ENCODE data around the gene SYNE1.
"Not testable (repeated sequence)": the region's sequence is repeated elsewhere in the genome, so short reads cannot be mapped to it uniquely, and the experiment has no call there.

DNA sequence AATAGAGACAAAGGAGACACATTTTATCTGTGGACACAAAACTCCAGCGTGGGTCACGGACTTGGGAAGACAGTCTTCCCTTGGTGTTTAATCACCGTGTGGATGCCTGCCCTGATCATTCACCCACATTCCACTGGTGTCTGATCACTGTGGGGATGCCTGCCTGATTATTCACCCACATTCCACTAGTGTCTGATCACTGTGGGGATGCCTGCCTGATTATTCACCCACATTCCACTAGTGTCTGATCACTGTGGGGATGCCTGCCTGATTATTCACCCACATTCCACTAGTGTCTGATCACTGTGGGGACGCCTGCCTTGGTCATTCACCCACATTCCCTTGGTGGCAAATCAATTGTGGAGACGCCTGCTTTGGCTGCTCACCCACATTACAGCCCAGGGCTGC, 146.2 kb downstream of the SYNE1 start:
- TF ChIP-seq POU5F1 (IDR thresholded peaks at IDR 0.05; ENCODE audit: low read depth, low read length); EZH2 (IDR thresholded peaks at IDR 0.05; ENCODE audit: low read depth, low read length, severe bottlenecking); POLR2AphosphoS5 (IDR thresholded peaks at IDR 0.05; ENCODE audit: low read depth, low read length); SIN3A (conservative IDR thresholded peaks at IDR 0.05 in 1 of 2, IDR thresholded peaks at IDR 0.05 in 1 of 2; ENCODE audit: low read depth in 1 of 2, low read length in 2 of 2): not testable (repeated sequence)
- TF ChIP-seq, protein P1, sequence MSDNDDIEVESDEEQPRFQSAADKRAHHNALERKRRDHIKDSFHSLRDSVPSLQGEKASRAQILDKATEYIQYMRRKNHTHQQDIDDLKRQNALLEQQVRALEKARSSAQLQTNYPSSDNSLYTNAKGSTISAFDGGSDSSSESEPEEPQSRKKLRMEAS (IDR thresholded peaks at IDR 0.05): not testable (repeated sequence)
- TF ChIP-seq, protein P2, sequence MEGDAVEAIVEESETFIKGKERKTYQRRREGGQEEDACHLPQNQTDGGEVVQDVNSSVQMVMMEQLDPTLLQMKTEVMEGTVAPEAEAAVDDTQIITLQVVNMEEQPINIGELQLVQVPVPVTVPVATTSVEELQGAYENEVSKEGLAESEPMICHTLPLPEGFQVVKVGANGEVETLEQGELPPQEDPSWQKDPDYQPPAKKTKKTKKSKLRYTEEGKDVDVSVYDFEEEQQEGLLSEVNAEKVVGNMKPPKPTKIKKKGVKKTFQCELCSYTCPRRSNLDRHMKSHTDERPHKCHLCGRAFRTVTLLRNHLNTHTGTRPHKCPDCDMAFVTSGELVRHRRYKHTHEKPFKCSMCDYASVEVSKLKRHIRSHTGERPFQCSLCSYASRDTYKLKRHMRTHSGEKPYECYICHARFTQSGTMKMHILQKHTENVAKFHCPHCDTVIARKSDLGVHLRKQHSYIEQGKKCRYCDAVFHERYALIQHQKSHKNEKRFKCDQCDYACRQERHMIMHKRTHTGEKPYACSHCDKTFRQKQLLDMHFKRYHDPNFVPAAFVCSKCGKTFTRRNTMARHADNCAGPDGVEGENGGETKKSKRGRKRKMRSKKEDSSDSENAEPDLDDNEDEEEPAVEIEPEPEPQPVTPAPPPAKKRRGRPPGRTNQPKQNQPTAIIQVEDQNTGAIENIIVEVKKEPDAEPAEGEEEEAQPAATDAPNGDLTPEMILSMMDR (IDR thresholded peaks at IDR 0.05; ENCODE audit: control extremely low read depth in 1 of 3, insufficient read depth in 1 of 3, low read depth in 1 of 3, low read length in 3 of 3): not testable (repeated sequence)

Measured in H1 (cell line).